ENCODE results near the gene RIOX2. TPM values are rescaled to one million over a fixed set of nuclear protein-coding genes. Genes with fewer than 3 reads are reported as not detected.

RIOX2 gene
- total RNA-seq, 2 donors from 2014 or later, result 12.5 to 13.6 TPM

DNA sequence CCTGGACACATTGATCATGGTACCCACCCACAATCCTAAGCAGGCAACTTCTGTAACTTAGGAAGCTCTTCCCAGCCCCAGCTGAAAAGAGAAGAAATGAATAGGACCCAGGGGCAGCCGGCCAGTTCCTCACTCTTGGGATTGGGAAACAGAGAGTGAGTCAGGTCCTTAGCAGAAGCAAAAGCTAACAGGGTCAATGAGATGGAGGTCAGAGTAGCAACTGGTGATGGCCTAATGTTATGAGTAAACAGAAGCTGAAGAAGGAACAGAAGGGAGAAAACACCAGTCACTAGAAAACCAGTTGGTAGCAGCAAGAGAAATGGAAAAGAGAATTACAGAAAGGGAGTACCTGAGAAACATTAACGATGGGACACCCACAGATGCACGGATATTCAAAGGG, 20.0 kb downstream of the RIOX2 start:
- DNase-seq, result no peak
- no peak overlapping the region for H3K4me3 Mint-ChIP-seq

DNA sequence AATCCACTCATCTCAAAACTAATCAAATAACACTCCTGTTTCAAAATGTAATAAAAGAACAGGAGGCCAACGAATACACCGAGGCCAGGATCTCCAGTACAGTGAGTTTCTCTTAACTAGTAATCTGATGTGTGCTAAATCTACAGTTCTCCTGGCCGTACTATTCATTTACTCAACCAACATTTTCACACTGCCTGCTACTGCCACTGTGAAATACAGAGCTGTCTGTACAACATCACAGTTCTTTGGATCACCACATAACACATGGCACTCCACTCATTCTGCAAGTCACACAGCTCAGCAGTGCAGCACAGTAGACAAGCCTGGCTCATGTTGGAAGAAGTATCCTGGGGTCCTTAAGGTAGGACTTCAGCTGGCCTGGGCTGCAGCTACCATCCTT, 21.9 kb downstream of the RIOX2 start:
- H3K4me3 Mint-ChIP-seq, result no peak overlapping the region
- Histone ChIP-seq H3K4me3 (ENCODE audit: low read length) (no peak overlapping the region), H3K9ac (ENCODE audit: extremely low read depth, low read length, poor library complexity, severe bottlenecking) (no peak overlapping the region), H3K36me3 (ENCODE audit: control insufficient read depth, insufficient read depth, low read length) (peaks cover 4% of the 10 kb centered on the region), H3K9me3 (ENCODE audit: control insufficient read depth, low read length) (no peaks in the 10 kb centered on the region), H3K27ac (ENCODE audit: low read depth, low read length) (no peak overlapping the region), H3K27me3 (ENCODE audit: control insufficient read depth, insufficient read depth, low read length, poor library complexity, severe bottlenecking) (no peaks in the 10 kb centered on the region), H3K4me1 (ENCODE audit: control insufficient read depth, insufficient read depth, low read length) (no peaks in the 10 kb centered on the region)
- 98 to 100% methylated on average over 1 to 3 of the region's 3 CpGs for WGBS, 2 experiments (ENCODE audit: insufficient coverage in 1 of 2, insufficient read length in 1 of 2)
- no peaks in the 10 kb centered on the region for H3K4me1 Mint-ChIP-seq
- H3K9me3 Mint-ChIP-seq, result no peaks in the 10 kb centered on the region
- no peak for DNase-seq
- TF ChIP-seq, protein P1, sequence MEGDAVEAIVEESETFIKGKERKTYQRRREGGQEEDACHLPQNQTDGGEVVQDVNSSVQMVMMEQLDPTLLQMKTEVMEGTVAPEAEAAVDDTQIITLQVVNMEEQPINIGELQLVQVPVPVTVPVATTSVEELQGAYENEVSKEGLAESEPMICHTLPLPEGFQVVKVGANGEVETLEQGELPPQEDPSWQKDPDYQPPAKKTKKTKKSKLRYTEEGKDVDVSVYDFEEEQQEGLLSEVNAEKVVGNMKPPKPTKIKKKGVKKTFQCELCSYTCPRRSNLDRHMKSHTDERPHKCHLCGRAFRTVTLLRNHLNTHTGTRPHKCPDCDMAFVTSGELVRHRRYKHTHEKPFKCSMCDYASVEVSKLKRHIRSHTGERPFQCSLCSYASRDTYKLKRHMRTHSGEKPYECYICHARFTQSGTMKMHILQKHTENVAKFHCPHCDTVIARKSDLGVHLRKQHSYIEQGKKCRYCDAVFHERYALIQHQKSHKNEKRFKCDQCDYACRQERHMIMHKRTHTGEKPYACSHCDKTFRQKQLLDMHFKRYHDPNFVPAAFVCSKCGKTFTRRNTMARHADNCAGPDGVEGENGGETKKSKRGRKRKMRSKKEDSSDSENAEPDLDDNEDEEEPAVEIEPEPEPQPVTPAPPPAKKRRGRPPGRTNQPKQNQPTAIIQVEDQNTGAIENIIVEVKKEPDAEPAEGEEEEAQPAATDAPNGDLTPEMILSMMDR (conservative IDR thresholded peaks at IDR 0.05), result no peak
- no peak overlapping the region for H3K27ac Mint-ChIP-seq
- no peaks in the 10 kb centered on the region for H3K27me3 Mint-ChIP-seq (ENCODE audit: insufficient read depth)
- peaks cover 25% of the 10 kb centered on the region for H3K36me3 Mint-ChIP-seq (ENCODE audit: low read depth)

More for the DNA sequence above, 20.0 kb downstream of the RIOX2 start:
- Histone ChIP-seq H3K9ac (ENCODE audit: extremely low read depth, low read length, poor library complexity, severe bottlenecking) (no peak overlapping the region), H3K27ac (ENCODE audit: low read depth, low read length) (no peak overlapping the region), H3K9me3 (ENCODE audit: control insufficient read depth, low read length) (no peaks in the 10 kb centered on the region), H3K27me3 (ENCODE audit: control insufficient read depth, insufficient read depth, low read length, poor library complexity, severe bottlenecking) (no peaks in the 10 kb centered on the region), H3K4me1 (ENCODE audit: control insufficient read depth, insufficient read depth, low read length) (no peaks in the 10 kb centered on the region), H3K36me3 (ENCODE audit: control insufficient read depth, insufficient read depth, low read length) (no peaks in the 10 kb centered on the region), H3K4me3 (ENCODE audit: low read length) (no peak overlapping the region)
- Mint-ChIP-seq H3K4me1 (no peaks in the 10 kb centered on the region), H3K27ac (no peak overlapping the region), H3K9me3 (no peaks in the 10 kb centered on the region), H3K27me3 (ENCODE audit: insufficient read depth) (no peaks in the 10 kb centered on the region), H3K36me3 (ENCODE audit: low read depth) (peaks cover 16% of the 10 kb centered on the region)
- 89 to 97% methylated on average over 3 of the region's 3 CpGs for WGBS, 2 experiments (ENCODE audit: insufficient coverage in 1 of 2, insufficient read length in 1 of 2)
- TF ChIP-seq, protein P1 (conservative IDR thresholded peaks at IDR 0.05), result no peak

DNA sequence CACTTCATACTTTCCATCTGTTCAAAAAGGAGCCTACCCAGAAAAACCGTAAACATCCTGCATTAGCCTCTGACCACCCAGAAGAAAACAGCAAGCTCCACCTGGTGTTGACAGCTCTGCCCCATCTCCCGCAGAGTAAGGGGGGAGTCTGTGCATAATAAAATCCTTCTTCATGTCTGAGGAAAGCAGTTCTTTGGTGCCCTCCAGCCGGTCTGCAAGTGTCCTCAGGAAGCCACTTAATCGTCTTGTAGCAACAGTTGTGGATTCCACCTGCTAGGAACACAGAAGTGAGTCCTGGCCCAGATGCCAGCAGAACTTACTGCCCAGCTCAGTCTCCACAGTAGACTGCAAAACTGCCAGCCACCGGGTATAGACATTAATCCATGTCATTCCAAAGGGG, 22.5 kb downstream of the RIOX2 start:
- no peak overlapping the region for H3K9ac ChIP-seq (ENCODE audit: extremely low read depth, low read length, poor library complexity, severe bottlenecking)
- no peaks in the 10 kb centered on the region for H3K4me1 ChIP-seq (ENCODE audit: control insufficient read depth, insufficient read depth, low read length)
- TF ChIP-seq, protein P1 (conservative IDR thresholded peaks at IDR 0.05), result no peak
- Mint-ChIP-seq H3K4me1 (no peaks in the 10 kb centered on the region), H3K27me3 (ENCODE audit: insufficient read depth) (no peaks in the 10 kb centered on the region), H3K27ac (no peak overlapping the region), H3K36me3 (ENCODE audit: low read depth) (peaks cover 25% of the 10 kb centered on the region), H3K4me3 (no peak overlapping the region), H3K9me3 (no peaks in the 10 kb centered on the region)
- H3K27me3 ChIP-seq (ENCODE audit: control insufficient read depth, insufficient read depth, low read length, poor library complexity, severe bottlenecking), result no peaks in the 10 kb centered on the region
- 40 to 81% methylated on average over 2 to 5 of the region's 5 CpGs for WGBS, 2 experiments (ENCODE audit: insufficient coverage in 1 of 2, insufficient read length in 1 of 2)
- no peak for DNase-seq
- no peak overlapping the region for H3K4me3 ChIP-seq (ENCODE audit: low read length)
- peaks cover 10% of the 10 kb centered on the region for H3K36me3 ChIP-seq (ENCODE audit: control insufficient read depth, insufficient read depth, low read length)
- H3K27ac ChIP-seq (ENCODE audit: low read depth, low read length), result no peak overlapping the region
- no peaks in the 10 kb centered on the region for H3K9me3 ChIP-seq (ENCODE audit: control insufficient read depth, low read length)

Measured in endodermal cell (in vitro differentiated cells).